Upper lobe of left lung (tissue), 6 donors: Measurements from ENCODE around the gene PARVG. TPM values are rescaled to one million over a fixed set of nuclear protein-coding genes. Genes with fewer than 3 reads are reported as not detected.

Experiments used
- ATAC-seq, 2 donors: fragments of 200-7000 bp; cut with Tn5 transposase; one replicate each; pipeline ENCODE4 v1.9.1; 2022; ENCODE audit warnings: mild to moderate bottlenecking in 2 of 2, moderate library complexity in 2 of 2; ENCODE audit not compliant: low FRiP score in 2 of 2
- DNase-seq, 2 donors: peaks; one replicate each; pipeline ENCODE4 v3.0.0-alpha.2; 2019 to 2020
- H3K27ac ChIP-seq, 4 donors: fragments of 200-600 bp; sonication (generic); one replicate each; pipeline ENCODE4 v1.5.1; 2016 to 2019
- H3K27me3 ChIP-seq, 4 donors: fragments of 200-600 bp; sonication (generic); one replicate each; pipeline ENCODE4 v1.5.1; 2017 to 2019
- H3K36me3 ChIP-seq, 4 donors: fragments of 200-600 bp; sonication (generic); one replicate each; pipeline ENCODE4 v1.5.1; 2016 to 2019
- H3K4me1 ChIP-seq, 4 donors: fragments of 200-600 bp; sonication (generic); one replicate each; pipeline ENCODE4 v1.5.1; 2018 to 2019
- H3K4me3 ChIP-seq, 4 donors: fragments of 200-600 bp; sonication (generic); one replicate each; pipeline ENCODE4 v1.5.1; 2017 to 2019; ENCODE audit warnings: mild to moderate bottlenecking in 2 of 4, moderate library complexity in 1 of 4
- H3K9me3 ChIP-seq, 4 donors: fragments of 200-600 bp; sonication (generic); one replicate each; pipeline ENCODE4 v1.5.1; 2018 to 2019
- CTCF ChIP-seq, 6 experiments: fragments of 450-650 bp in 4 of 6; fragments of 200-600 bp in 2 of 6; sonication (generic) in 2 of 6; IDR thresholded peaks; one replicate each; pipeline ENCODE4 v1.5.1; 2016 to 2019; ENCODE audit warnings: antibody characterized with exemption in 6 of 6
- EP300 ChIP-seq, 4 donors: sonication (generic); formaldehyde crosslinking; IDR thresholded peaks; one replicate each; pipeline ENCODE4 v1.5.1; 2017; ENCODE audit warnings: antibody characterized with exemption in 4 of 4, control low read depth in 2 of 4
- POLR2A ChIP-seq, 4 donors: fragments of 450-650 bp; IDR thresholded peaks; one replicate each; pipeline ENCODE4 v1.5.1; 2016 to 2017; ENCODE audit warnings: antibody characterized with exemption in 4 of 4, mild to moderate bottlenecking in 2 of 4
- POLR2AphosphoS5 ChIP-seq, 2 donors: sonication (generic); formaldehyde crosslinking; IDR thresholded peaks; one replicate each; pipeline ENCODE4 v1.5.1; 2017; ENCODE audit warnings: antibody characterized with exemption in 2 of 2
- WGBS, 2 donors: methylation state at CpG; one replicate each; pipeline ENCODE4 v1.1.5; 2017 to 2018; 5-methylcytosine and 5-hydroxymethylcytosine counted together
- total RNA-seq, 6 donors: library from RNA; depleted of rRNA in 4 of 6; stranded (reverse); fragments of >200 nt in 4 of 6; gene quantifications; one replicate each; pipeline versions ENCODE4 v1.1.0 to v1.2.1, GENCODE V29; 2016 to 2021
- donor health status: DM: no; HTN: no; CAD: no; lungs with moderate emphysema.
- donor health status: DM: no; HTN: yes; CAD: no; lungs with severe emphysema.

Gene PARVG
- total RNA-seq = 100 to 1,000 TPM in 2 of 6 donors, 10 to 100 TPM in 4; 42.4 to 315 (median 82.4) TPM

GRCh38 chr22:44180706-44181032 is at the start of gene PARVG:
PARVG (plus strand) TSS chr22:44180925; CDS start chr22:44183330, 2,405 bp downstream.
- Histone ChIP-seq H3K4me1 (peaks cover 0 to 18% (median 3%) of the 10 kb centered on the region in 4 donors), H3K36me3 (no peaks in the 10 kb centered on the region), H3K4me3 (peak within 1 kb of the TSS in 3 of 4 donors; percentile 30 to 45 (median 45)), H3K27ac (peak within 1 kb of the TSS; percentile 78 to 89 (median 83)), H3K9me3 (no peaks in the 10 kb centered on the region), H3K27me3 (no peaks in the 10 kb centered on the region)
- TF ChIP-seq POLR2A (IDR thresholded peaks at IDR 0.05) (no peak), CTCF (IDR thresholded peaks at IDR 0.05) (no peak), EP300 (IDR thresholded peaks at IDR 0.05) (no peak), POLR2AphosphoS5 (IDR thresholded peaks at IDR 0.05) (no peak)
- 18 to 38% methylated on average over 5 of the region's 5 CpGs for WGBS, 2 donors
- DNase-seq = no peak
- ATAC-seq = no peak

DNA sequence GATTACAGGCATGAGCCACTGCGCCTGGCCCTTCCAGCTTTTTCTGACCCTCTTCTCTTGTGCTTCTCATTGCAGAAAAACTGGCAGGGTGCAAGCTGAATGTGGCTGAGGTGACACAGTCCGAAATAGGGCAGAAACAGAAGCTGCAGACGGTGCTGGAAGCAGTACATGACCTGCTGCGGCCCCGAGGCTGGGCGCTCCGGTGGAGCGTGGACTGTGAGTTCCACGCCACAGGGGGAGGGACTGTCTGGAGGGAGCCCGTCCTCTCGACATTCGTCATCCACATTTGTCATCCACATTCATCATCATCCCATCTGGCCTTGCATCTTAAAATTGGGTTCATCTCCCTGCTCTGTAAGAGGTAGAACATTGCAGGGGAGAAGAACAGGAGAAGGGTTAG is 49.3 kb upstream of the PARVG start:
- ATAC-seq (no peak), DNase-seq (no peak)
- 94 to 96% methylated on average over 8 to 12 of the region's 12 CpGs for WGBS, 2 donors
- no peak for TF ChIP-seq CTCF (IDR thresholded peaks at IDR 0.05)
- TF ChIP-seq POLR2AphosphoS5 (IDR thresholded peaks at IDR 0.05) = no peak
- TF ChIP-seq EP300 (IDR thresholded peaks at IDR 0.05) = no peak
- no peak for TF ChIP-seq POLR2A (IDR thresholded peaks at IDR 0.05)
- H3K9me3 ChIP-seq = peaks cover under 1 to 10% (median 5%) of the 10 kb centered on the region in 4 donors
- no peak overlapping the region for H3K4me3 ChIP-seq
- no peaks in the 10 kb centered on the region for H3K27me3 ChIP-seq
- peaks cover 0 to 19% (median 2%) of the 10 kb centered on the region in 4 donors for H3K4me1 ChIP-seq
- peaks cover 0 to 54% (median 19%) of the 10 kb centered on the region in 4 donors for H3K36me3 ChIP-seq
- H3K27ac ChIP-seq = no peak overlapping the region

DNA sequence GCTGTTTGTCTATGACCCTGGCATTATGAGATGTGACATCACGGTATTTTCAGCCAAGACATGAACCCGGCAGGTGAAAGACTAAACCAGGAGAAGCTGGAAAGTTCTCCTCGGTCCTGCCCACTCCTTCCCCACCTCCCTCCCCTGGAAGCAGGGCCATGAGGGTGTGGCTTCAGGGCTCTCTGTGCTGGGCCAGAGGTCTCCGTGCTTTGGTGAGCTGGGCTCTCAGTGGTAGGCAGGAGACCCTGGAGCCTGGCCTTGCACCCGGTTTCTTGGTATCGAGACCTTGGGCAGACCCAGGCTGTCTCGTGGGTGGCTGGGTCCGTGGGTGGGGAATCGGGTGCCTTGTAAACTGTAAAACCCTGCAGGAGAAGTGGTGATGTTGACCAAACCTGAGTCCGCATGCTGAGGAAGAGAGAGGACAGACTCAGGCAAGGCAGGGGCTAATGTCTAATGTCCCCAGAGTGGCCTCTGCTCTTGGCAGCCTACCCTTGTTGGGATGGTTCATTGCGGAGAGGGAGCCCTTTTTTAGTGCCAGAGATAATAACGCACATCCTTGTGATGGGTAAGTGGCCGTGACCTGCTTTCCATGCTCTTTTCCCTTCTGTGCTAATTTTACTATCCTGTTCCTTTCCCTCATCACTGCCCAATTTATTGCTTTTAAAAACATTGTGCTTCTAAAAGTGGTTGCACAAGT is 48.6 kb upstream of the PARVG start:
- ATAC-seq = no peak
- Histone ChIP-seq H3K4me1 (peaks cover 0 to 17% (median 2%) of the 10 kb centered on the region in 4 donors), H3K27ac (no peak overlapping the region), H3K9me3 (peaks cover 3 to 8% (median 8%) of the 10 kb centered on the region in 4 donors), H3K36me3 (peaks cover 0 to 58% (median 24%) of the 10 kb centered on the region in 4 donors), H3K4me3 (no peak overlapping the region), H3K27me3 (no peaks in the 10 kb centered on the region)
- TF ChIP-seq EP300 (IDR thresholded peaks at IDR 0.05) (no peak), POLR2AphosphoS5 (IDR thresholded peaks at IDR 0.05) (no peak)
- no peak for DNase-seq
- 93 to 94% methylated on average over 13 of the region's 13 CpGs for WGBS, 2 donors

- Histone ChIP-seq H3K36me3 (peaks cover 0 to 63% (median 30%) of the 10 kb centered on the region in 4 donors), H3K27ac (no peak overlapping the region), H3K4me3 (no peak overlapping the region), H3K4me1 (peaks cover 0 to 12% (median 2%) of the 10 kb centered on the region in 4 donors), H3K27me3 (no peaks in the 10 kb centered on the region), H3K9me3 (peaks cover 7 to 14% (median 13%) of the 10 kb centered on the region in 4 donors)
- WGBS, 2 donors = 90 to 92% methylated on average over 12 of the region's 12 CpGs
- no peak for TF ChIP-seq POLR2AphosphoS5 (IDR thresholded peaks at IDR 0.05)
- TF ChIP-seq CTCF (IDR thresholded peaks at IDR 0.05) = no peak
- no peak for TF ChIP-seq POLR2A (IDR thresholded peaks at IDR 0.05)
- TF ChIP-seq EP300 (IDR thresholded peaks at IDR 0.05) = no peak
- ATAC-seq (no peak), DNase-seq (no peak)
These were observed 48.0 kb upstream of the PARVG start for GRCh38 chr22:44132724-44133123.

DNA sequence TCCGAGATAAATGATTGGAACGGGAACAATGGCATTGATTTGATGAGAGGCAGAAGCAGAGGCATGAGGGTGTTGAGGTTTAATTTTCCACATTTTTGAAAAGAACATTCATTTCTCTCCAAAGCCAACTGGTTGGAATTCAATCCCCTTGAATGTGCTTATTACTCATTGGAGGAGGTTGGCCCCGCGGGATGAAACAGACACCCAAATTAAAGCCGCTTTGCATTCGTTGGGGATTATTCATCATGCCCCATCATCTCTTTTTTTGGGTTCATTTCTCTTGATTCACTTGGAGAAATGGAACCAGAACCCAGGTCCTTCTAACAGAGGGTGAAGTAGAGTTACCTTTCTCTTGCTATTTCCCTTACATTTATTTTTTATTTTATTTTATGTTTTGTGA is 47.6 kb upstream of the PARVG start:
- H3K9me3 ChIP-seq = peaks cover 8 to 18% (median 14%) of the 10 kb centered on the region in 4 donors
- H3K27me3 ChIP-seq = no peaks in the 10 kb centered on the region
- peaks cover 0 to 7% (median under 1%) of the 10 kb centered on the region in 4 donors for H3K4me1 ChIP-seq
- 93 to 95% methylated on average over 6 of the region's 6 CpGs for WGBS, 2 donors
- ATAC-seq (no peak), DNase-seq (no peak)
- TF ChIP-seq POLR2AphosphoS5 (IDR thresholded peaks at IDR 0.05) (no peak), CTCF (IDR thresholded peaks at IDR 0.05) (no peak), EP300 (IDR thresholded peaks at IDR 0.05) (no peak), POLR2A (IDR thresholded peaks at IDR 0.05) (no peak)
- H3K27ac ChIP-seq = no peak overlapping the region
- H3K36me3 ChIP-seq = peaks cover 0 to 68% (median 33%) of the 10 kb centered on the region in 4 donors
- H3K4me3 ChIP-seq = no peak overlapping the region
